GM12878 (cell line): ENCODE results near the gene ACACA. TPM values are rescaled to one million over a fixed set of nuclear protein-coding genes. Genes with fewer than 3 reads are reported as not detected.

Experiments
- ATAC-seq: fragments of 200-7000 bp; cut with Tn5 transposase; 3 replicates; pipeline ENCODE4 v1.9.1; 2020; ENCODE audit warnings: mild to moderate bottlenecking, moderate library complexity
- BruUV-seq: library from RNA; stranded (reverse); fragments of 400-500 nt; replicated peaks from 2 replicates; lab custom pipeline; 2021; lab: Mats Ljungman, UMichigan
- CTCF ChIA-PET: fragments of 300-600 bp; sonication (Branson Sonifier 250); formaldehyde crosslinking; extraction: SDS; loops from one replicate; lab custom pipeline; 2021; ENCODE audit warnings: inconsistent platforms; lab: Yijun Ruan, JAX
- POLR2A ChIA-PET: fragments of 350-600 bp; formaldehyde crosslinking; extraction: SDS; loops from one replicate; lab custom pipeline; 2021; ENCODE audit warnings: inconsistent platforms; lab: Charles Lee
- RAD21 ChIA-PET: fragments of 300-600 bp; sonication (Branson Sonifier 250); formaldehyde crosslinking; loops from one replicate; lab custom pipeline; 2023; ENCODE audit warnings: antibody characterized with exemption; ENCODE audit not compliant: unreplicated experiment; lab: Charles Lee
- SMC1A ChIA-PET: fragments of 300-600 bp; sonication (Branson Sonifier 250); formaldehyde crosslinking; loops from one replicate; lab custom pipeline; 2023; ENCODE audit not compliant: unreplicated experiment, uncharacterized antibody; lab: Charles Lee
- DNase-seq: peaks from one replicate; pipeline ENCODE4 v3.0.0-alpha.2; 2011; ENCODE audit warnings: low read depth, low spot score
- FAIRE-seq: peaks from 3 replicates; lab custom pipeline; 2011; peaks lifted over from hg19 to GRCh38; lab: Jason Lieb, UNC
- H2AFZ ChIP-seq: 2 replicates; pipeline ENCODE4 v1.6.0; 2011; ENCODE audit warnings: low read depth, low read length, control low read depth; ENCODE audit not compliant: control insufficient read depth
- H3K27ac ChIP-seq: 2 replicates; pipeline ENCODE4 v1.5.1; 2011; ENCODE audit warnings: control low read depth; ENCODE audit not compliant: control insufficient read depth, insufficient read depth
- H3K27me3 ChIP-seq, 2 experiments: replicated peaks in 1 of 2; 2 replicates each; pipeline versions ENCODE4 v1.6.0 to v1.6.1; 2011; ENCODE audit warnings: low read length in 1 of 2; ENCODE audit not compliant: control insufficient read depth in 2 of 2, insufficient read depth in 2 of 2
- H3K36me3 ChIP-seq, 2 experiments: 2 replicates each; pipeline ENCODE4 v1.5.1; 2011; ENCODE audit warnings: low read length in 1 of 2; ENCODE audit not compliant: control insufficient read depth in 2 of 2, insufficient read depth in 2 of 2
- H3K4me1 ChIP-seq: 2 replicates; pipeline ENCODE4 v1.6.1; 2011; ENCODE audit warnings: mild to moderate bottlenecking, low read length, moderate library complexity, mixed read lengths; ENCODE audit not compliant: control insufficient read depth, insufficient read depth
- H3K4me2 ChIP-seq: 2 replicates; pipeline ENCODE4 v1.6.0; 2011; ENCODE audit warnings: control low read depth; ENCODE audit not compliant: control insufficient read depth, insufficient read depth
- H3K4me3 ChIP-seq: fragments of 200-600 bp; sonication (generic); 2 replicates; pipeline ENCODE4 v1.5.1; 2016
- H3K79me2 ChIP-seq: 2 replicates; pipeline ENCODE4 v1.6.0; 2011; ENCODE audit warnings: low read length; ENCODE audit not compliant: control insufficient read depth, insufficient read depth
- H3K9ac ChIP-seq: 2 replicates; pipeline ENCODE4 v1.8.0; 2011; ENCODE audit warnings: low read length, control low read depth, mixed read lengths; ENCODE audit not compliant: control insufficient read depth, insufficient read depth
- H3K9me3 ChIP-seq: replicated peaks from 3 replicates; pipeline ENCODE4 v1.5.1; 2011; ENCODE audit warnings: mild to moderate bottlenecking, low read length; ENCODE audit not compliant: control insufficient read depth, insufficient read depth
- H4K20me1 ChIP-seq: 2 replicates; pipeline ENCODE4 v1.6.0; 2011; ENCODE audit not compliant: control insufficient read depth, insufficient read depth
- ATF3 ChIP-seq: IDR thresholded peaks from 2 replicates; pipeline ENCODE4 v1.6.1; 2011; ENCODE audit warnings: low read depth, mild to moderate bottlenecking, low read length, moderate library complexity, borderline replicate concordance; ENCODE audit errors: extremely low read depth
- ETV6 ChIP-seq, 2 experiments: fragments of 450-650 bp in 1 of 2; IDR thresholded peaks in 1 of 2; conservative IDR thresholded peaks in 1 of 2; 2 replicates each; pipeline ENCODE4 v1.6.1; 2014; ENCODE audit warnings: antibody characterized with exemption in 1 of 2, borderline replicate concordance in 1 of 2, low read depth in 1 of 2, mild to moderate bottlenecking in 1 of 2, moderate library complexity in 1 of 2
- HDGF ChIP-seq: fragments of 450-650 bp; IDR thresholded peaks from 2 replicates; pipeline ENCODE4 v1.6.1; 2016; ENCODE audit warnings: antibody characterized with exemption
- LARP7 ChIP-seq: fragments of 450-650 bp; IDR thresholded peaks from 2 replicates; pipeline ENCODE4 v1.6.1; 2017; ENCODE audit warnings: mild to moderate bottlenecking
- NBN ChIP-seq: fragments of 450-650 bp; IDR thresholded peaks from 2 replicates; pipeline ENCODE4 v1.6.1; 2016
- PML ChIP-seq: IDR thresholded peaks from 2 replicates; pipeline ENCODE4 v1.6.1; 2012; ENCODE audit warnings: low read length, inconsistent platforms
- ZNF217 ChIP-seq: fragments of 450-650 bp; IDR thresholded peaks from 2 replicates; pipeline ENCODE4 v1.6.1; 2017; ENCODE audit warnings: antibody characterized with exemption, mild to moderate bottlenecking
- ZNF274 ChIP-seq: IDR thresholded peaks from one replicate; pipeline ENCODE4 v1.8.0; 2011; ENCODE audit not compliant: insufficient read length, insufficient read depth
- WGBS: methylation state at CpG from one replicate; pipeline ENCODE4 v1.1.6; 2016; ENCODE audit warnings: low lambda C conversion rate; ENCODE audit not compliant: insufficient replicate concordance, insufficient coverage; ENCODE audit errors: missing lambda C conversion rate; 5-methylcytosine and 5-hydroxymethylcytosine counted together
- in situ Hi-C: fragments of 300-500 bp; cut with MboI; formaldehyde crosslinking; loops from 9 replicates; pipeline ENCODE4 v1.14.3; 2018; ENCODE audit warnings: mixed read lengths
- intact Hi-C: fragments of 100-400 bp; cut with micrococcal nuclease; formaldehyde crosslinking; loops from one replicate; pipeline ENCODE4 v1.14.2; 2022; ENCODE audit not compliant: unreplicated experiment
- polyA plus RNA-seq, 11 experiments: library from polyadenylated mRNA; depleted of rRNA in 4 of 11; unstranded in 6 of 11; stranded (reverse) in 5 of 11; fragments of >200 nt; fragmentation: Nextera tagmentation in 4 of 11; fragmentation: Illumina TruSeq in 1 of 11; extraction: Ambion mirVana in 4 of 11; extraction: Trizol in 1 of 11; gene quantifications; 1 replicate in 1 of 11; 2 replicates in 10 of 11; pipeline versions ENCODE4 v1.2.1 to v1.2.3, GENCODE V29; 2011 to 2016; ENCODE audit warnings: inconsistent platforms in 2 of 11, missing spikeins in 2 of 11, low read depth in 1 of 11
- total RNA-seq, 4 experiments: library from RNA; depleted of rRNA in 3 of 4; stranded (reverse); fragments of >200 nt in 3 of 4; fragmentation: Illumina TruSeq in 1 of 4; extraction: Trizol in 1 of 4; gene quantifications; 2 replicates each; pipeline versions ENCODE4 v1.2.1 to v1.2.3, GENCODE V29; 2013 to 2021
- TF ChIP-seq, protein P1 (sequence below): fragments of 450-650 bp; IDR thresholded peaks from 2 replicates; pipeline ENCODE4 v1.6.1; 2014; ENCODE audit warnings: mild to moderate bottlenecking

Gene ACACA
- total and polyA plus RNA-seq, 10 of the 15 experiments (the other 5 are each of a cell fraction or from before 2014, with no cell fraction given), result 12.9 to 74.2 (median 32.0) TPM

DNA sequence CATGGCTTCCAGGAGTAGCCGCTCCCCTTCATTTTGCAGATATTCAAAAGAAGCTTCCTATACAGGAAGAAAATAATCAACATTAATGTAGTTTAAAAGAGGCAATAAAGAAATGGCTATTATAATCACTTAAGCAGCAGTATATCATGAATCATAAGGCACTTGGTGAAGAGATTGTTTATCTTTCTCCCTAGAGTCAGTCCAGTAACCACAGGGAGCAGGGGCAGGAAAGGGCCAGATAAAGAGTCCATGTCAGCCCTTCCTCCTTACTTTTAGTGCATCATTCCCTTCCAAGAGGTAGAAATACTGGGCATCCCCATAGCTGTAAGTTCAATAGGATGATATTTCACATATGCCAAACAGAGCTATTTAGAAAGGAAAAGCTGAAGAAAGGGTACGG is 215.4 kb downstream of the ACACA start:
- in situ Hi-C loops, result no loop called here
- ChIA-PET RAD21 (no interaction called here), POLR2A (no interaction called here)
- no peak for FAIRE-seq
- no peak for TF ChIP-seq PML
- no peak for TF ChIP-seq LARP7
- TF ChIP-seq NBN, result no peak
- TF ChIP-seq ZNF274, result no peak
- TF ChIP-seq HDGF, result no peak
- no peak for TF ChIP-seq ZNF217
- TF ChIP-seq, protein P1, sequence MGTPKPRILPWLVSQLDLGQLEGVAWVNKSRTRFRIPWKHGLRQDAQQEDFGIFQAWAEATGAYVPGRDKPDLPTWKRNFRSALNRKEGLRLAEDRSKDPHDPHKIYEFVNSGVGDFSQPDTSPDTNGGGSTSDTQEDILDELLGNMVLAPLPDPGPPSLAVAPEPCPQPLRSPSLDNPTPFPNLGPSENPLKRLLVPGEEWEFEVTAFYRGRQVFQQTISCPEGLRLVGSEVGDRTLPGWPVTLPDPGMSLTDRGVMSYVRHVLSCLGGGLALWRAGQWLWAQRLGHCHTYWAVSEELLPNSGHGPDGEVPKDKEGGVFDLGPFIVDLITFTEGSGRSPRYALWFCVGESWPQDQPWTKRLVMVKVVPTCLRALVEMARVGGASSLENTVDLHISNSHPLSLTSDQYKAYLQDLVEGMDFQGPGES, result no peak
- TF ChIP-seq ETV6 (conservative IDR thresholded peaks at IDR 0.05 in 1 of 2, IDR thresholded peaks at IDR 0.05 in 1 of 2; ENCODE audit: borderline replicate concordance in 1 of 2, low read depth in 1 of 2), result no peak
- no peak for TF ChIP-seq ATF3
- TF ChIP-seq, all 136 proteins: peak for 0
- WGBS, result 97% methylated on average over 2 of the region's 2 CpGs
- Histone ChIP-seq H3K9ac (no peak overlapping the region), H3K27me3 (no peaks in the 10 kb centered on the region), H3K27ac (no peak overlapping the region), H4K20me1 (no peaks in the 10 kb centered on the region), H3K4me2 (no peak overlapping the region), H3K36me3 (peaks cover 2 to 16% of the 10 kb centered on the region in 2 experiments; a peak in 3 of 4 replicates), H3K9me3 (no peaks in the 10 kb centered on the region), H2AFZ (no peak overlapping the region), H3K4me1 (no peaks in the 10 kb centered on the region), H3K79me2 (no peaks in the 10 kb centered on the region), H3K4me3 (no peak overlapping the region)
- DNase-seq (no peak), ATAC-seq (no peak)
- SMC1A ChIA-PET, result interaction anchor here (0.6 kb wide), 1 partner anchor 41 kb away, joined by 3 read pairs; no protein-coding TSS in a partner anchor
- BruUV-seq, result no TSS peak
- intact Hi-C loops, result no loop called here
- CTCF ChIA-PET, result interaction anchor here (0.8 to 2.3 kb wide), 3 partner anchors 8 to 182 kb away, joined by 3 to 5 read pairs (median 3); no protein-coding TSS in a partner anchor
